GM12878 (cell line): ENCODE results near the gene ITIH6. TPM values are rescaled to one million over a fixed set of nuclear protein-coding genes. Genes with fewer than 3 reads are reported as not detected.
A peak's percentile ranks its signal among the peaks of the same experiment; 100 is the strongest.

Experiments used
- ATAC-seq: fragments of 200-7000 bp; cut with Tn5 transposase; 3 replicates; pipeline ENCODE4 v1.9.1; 2020; ENCODE audit warnings: mild to moderate bottlenecking, moderate library complexity
- BruUV-seq: library from RNA; stranded (reverse); fragments of 400-500 nt; replicated peaks from 2 replicates; lab custom pipeline; 2021; lab: Mats Ljungman, UMichigan
- CTCF ChIA-PET: fragments of 300-600 bp; sonication (Branson Sonifier 250); formaldehyde crosslinking; extraction: SDS; loops from one replicate; lab custom pipeline; 2021; ENCODE audit warnings: inconsistent platforms; lab: Yijun Ruan, JAX
- POLR2A ChIA-PET: fragments of 350-600 bp; formaldehyde crosslinking; extraction: SDS; loops from one replicate; lab custom pipeline; 2021; ENCODE audit warnings: inconsistent platforms; lab: Charles Lee
- RAD21 ChIA-PET: fragments of 300-600 bp; sonication (Branson Sonifier 250); formaldehyde crosslinking; loops from one replicate; lab custom pipeline; 2023; ENCODE audit warnings: antibody characterized with exemption; ENCODE audit not compliant: unreplicated experiment; lab: Charles Lee
- SMC1A ChIA-PET: fragments of 300-600 bp; sonication (Branson Sonifier 250); formaldehyde crosslinking; loops from one replicate; lab custom pipeline; 2023; ENCODE audit not compliant: unreplicated experiment, uncharacterized antibody; lab: Charles Lee
- DNase-seq: peaks from one replicate; pipeline ENCODE4 v3.0.0-alpha.2; 2011; ENCODE audit warnings: low read depth, low spot score
- FAIRE-seq: peaks from 3 replicates; lab custom pipeline; 2011; peaks lifted over from hg19 to GRCh38; lab: Jason Lieb, UNC
- H2AFZ ChIP-seq: 2 replicates; pipeline ENCODE4 v1.6.0; 2011; ENCODE audit warnings: low read depth, low read length, control low read depth; ENCODE audit not compliant: control insufficient read depth
- H3K27ac ChIP-seq: 2 replicates; pipeline ENCODE4 v1.5.1; 2011; ENCODE audit warnings: control low read depth; ENCODE audit not compliant: control insufficient read depth, insufficient read depth
- H3K27me3 ChIP-seq, 2 experiments: replicated peaks in 1 of 2; 2 replicates each; pipeline versions ENCODE4 v1.6.0 to v1.6.1; 2011; ENCODE audit warnings: low read length in 1 of 2; ENCODE audit not compliant: control insufficient read depth in 2 of 2, insufficient read depth in 2 of 2
- H3K36me3 ChIP-seq, 2 experiments: 2 replicates each; pipeline ENCODE4 v1.5.1; 2011; ENCODE audit warnings: low read length in 1 of 2; ENCODE audit not compliant: control insufficient read depth in 2 of 2, insufficient read depth in 2 of 2
- H3K4me1 ChIP-seq: 2 replicates; pipeline ENCODE4 v1.6.1; 2011; ENCODE audit warnings: mild to moderate bottlenecking, low read length, moderate library complexity, mixed read lengths; ENCODE audit not compliant: control insufficient read depth, insufficient read depth
- H3K4me2 ChIP-seq: 2 replicates; pipeline ENCODE4 v1.6.0; 2011; ENCODE audit warnings: control low read depth; ENCODE audit not compliant: control insufficient read depth, insufficient read depth
- H3K4me3 ChIP-seq: fragments of 200-600 bp; sonication (generic); 2 replicates; pipeline ENCODE4 v1.5.1; 2016
- H3K79me2 ChIP-seq: 2 replicates; pipeline ENCODE4 v1.6.0; 2011; ENCODE audit warnings: low read length; ENCODE audit not compliant: control insufficient read depth, insufficient read depth
- H3K9ac ChIP-seq: 2 replicates; pipeline ENCODE4 v1.8.0; 2011; ENCODE audit warnings: low read length, control low read depth, mixed read lengths; ENCODE audit not compliant: control insufficient read depth, insufficient read depth
- H3K9me3 ChIP-seq: replicated peaks from 3 replicates; pipeline ENCODE4 v1.5.1; 2011; ENCODE audit warnings: mild to moderate bottlenecking, low read length; ENCODE audit not compliant: control insufficient read depth, insufficient read depth
- H4K20me1 ChIP-seq: 2 replicates; pipeline ENCODE4 v1.6.0; 2011; ENCODE audit not compliant: control insufficient read depth, insufficient read depth
- CHD1 ChIP-seq: IDR thresholded peaks from 2 replicates; pipeline ENCODE4 v1.6.1; 2012; ENCODE audit warnings: low read depth, low read length, improper control_type of control experiment
- POLR2AphosphoS5 ChIP-seq: IDR thresholded peaks from 2 replicates; pipeline ENCODE4 v1.6.1; 2011; ENCODE audit warnings: mild to moderate bottlenecking, low read length, inconsistent platforms
- RAD21 ChIP-seq: IDR thresholded peaks from 2 replicates; pipeline ENCODE4 v1.6.1; 2011; ENCODE audit warnings: mild to moderate bottlenecking, low read depth, low read length, moderate library complexity; ENCODE audit not compliant: insufficient read depth
- SIN3A ChIP-seq: IDR thresholded peaks from 2 replicates; pipeline ENCODE4 v1.6.1; 2012; ENCODE audit warnings: low read depth, low read length, improper control_type of control experiment
- SMC3 ChIP-seq: IDR thresholded peaks from 2 replicates; pipeline ENCODE4 v1.6.1; 2011; ENCODE audit warnings: low read length, improper control_type of control experiment, borderline replicate concordance
- WGBS: methylation state at CpG from one replicate; pipeline ENCODE4 v1.1.6; 2016; ENCODE audit warnings: low lambda C conversion rate; ENCODE audit not compliant: insufficient replicate concordance, insufficient coverage; ENCODE audit errors: missing lambda C conversion rate; 5-methylcytosine and 5-hydroxymethylcytosine counted together
- in situ Hi-C: fragments of 300-500 bp; cut with MboI; formaldehyde crosslinking; loops from 9 replicates; pipeline ENCODE4 v1.14.3; 2018; ENCODE audit warnings: mixed read lengths
- intact Hi-C: fragments of 100-400 bp; cut with micrococcal nuclease; formaldehyde crosslinking; loops from one replicate; pipeline ENCODE4 v1.14.2; 2022; ENCODE audit not compliant: unreplicated experiment
- polyA plus RNA-seq, 11 experiments: library from polyadenylated mRNA; depleted of rRNA in 4 of 11; unstranded in 6 of 11; stranded (reverse) in 5 of 11; fragments of >200 nt; fragmentation: Nextera tagmentation in 4 of 11; fragmentation: Illumina TruSeq in 1 of 11; extraction: Ambion mirVana in 4 of 11; extraction: Trizol in 1 of 11; gene quantifications; 1 replicate in 1 of 11; 2 replicates in 10 of 11; pipeline versions ENCODE4 v1.2.1 to v1.2.3, GENCODE V29; 2011 to 2016; ENCODE audit warnings: inconsistent platforms in 2 of 11, missing spikeins in 2 of 11, low read depth in 1 of 11
- total RNA-seq, 4 experiments: library from RNA; depleted of rRNA in 3 of 4; stranded (reverse); fragments of >200 nt in 3 of 4; fragmentation: Illumina TruSeq in 1 of 4; extraction: Trizol in 1 of 4; gene quantifications; 2 replicates each; pipeline versions ENCODE4 v1.2.1 to v1.2.3, GENCODE V29; 2013 to 2021
- TF ChIP-seq, protein P1 (sequence below), 3 experiments: IDR thresholded peaks in 2 of 3; conservative IDR thresholded peaks in 1 of 3; 2 replicates each; pipeline ENCODE4 v1.5.1; 2011; ENCODE audit warnings: low read depth in 3 of 3, low read length in 3 of 3, mild to moderate bottlenecking in 3 of 3, control low read depth in 2 of 3, moderate library complexity in 2 of 3, inconsistent platforms in 1 of 3, mixed read lengths in 1 of 3; ENCODE audit not compliant: control insufficient read depth in 2 of 3, insufficient read depth in 1 of 3; ENCODE audit errors: extremely low read depth in 1 of 3

ITIH6 gene
- total and polyA plus RNA-seq, 10 of the 15 experiments (the other 5 are each of a cell fraction or from before 2014, with no cell fraction given), result not detected

- no peaks in the 10 kb centered on the region for H3K79me2 ChIP-seq
- whole genome bisulfite sequencing, result 34% methylated on average over 7 of the region's 9 CpGs
- no peak overlapping the region for H3K27ac ChIP-seq
- no peak overlapping the region for H3K4me3 ChIP-seq
- ChIA-PET RAD21 (no interaction called here), POLR2A (no interaction called here), SMC1A (no interaction called here), CTCF (no interaction called here)
- no peak for TF ChIP-seq SIN3A
- TF ChIP-seq CHD1, result no peak
- BruUV-seq, result no TSS peak
- H3K27me3 ChIP-seq, result no peaks in the 10 kb centered on the region; a peak in 1 of 4 replicates
- DNase-seq, result no peak
- in situ Hi-C loops, result no loop called here
- FAIRE-seq, result no peak
- H3K36me3 ChIP-seq, result no peaks in the 10 kb centered on the region
- H3K9ac ChIP-seq, result no peak overlapping the region
- ATAC-seq, result no peak
- no peak overlapping the region for H2AFZ ChIP-seq
- no peak overlapping the region for H3K4me2 ChIP-seq
- H4K20me1 ChIP-seq, result no peaks in the 10 kb centered on the region
- H3K9me3 ChIP-seq, result no peaks in the 10 kb centered on the region
- intact Hi-C loops, result no loop called here
- H3K4me1 ChIP-seq, result no peaks in the 10 kb centered on the region
Measured at GRCh38 chrX:54788446-54788845, 9.6 kb downstream of the ITIH6 start.

GRCh38 chrX:54786967-54787366, 11.1 kb downstream of the ITIH6 start:
- H3K4me3 ChIP-seq, result no peak overlapping the region
- no peak overlapping the region for H3K4me2 ChIP-seq
- no peak overlapping the region for H3K27ac ChIP-seq
- ATAC-seq (peak; percentile 89), FAIRE-seq (peak; percentile 13), DNase-seq (no peak)
- H3K36me3 ChIP-seq, result no peaks in the 10 kb centered on the region
- H2AFZ ChIP-seq, result no peak overlapping the region
- BruUV-seq, result no TSS peak
- TF ChIP-seq, protein P1, sequence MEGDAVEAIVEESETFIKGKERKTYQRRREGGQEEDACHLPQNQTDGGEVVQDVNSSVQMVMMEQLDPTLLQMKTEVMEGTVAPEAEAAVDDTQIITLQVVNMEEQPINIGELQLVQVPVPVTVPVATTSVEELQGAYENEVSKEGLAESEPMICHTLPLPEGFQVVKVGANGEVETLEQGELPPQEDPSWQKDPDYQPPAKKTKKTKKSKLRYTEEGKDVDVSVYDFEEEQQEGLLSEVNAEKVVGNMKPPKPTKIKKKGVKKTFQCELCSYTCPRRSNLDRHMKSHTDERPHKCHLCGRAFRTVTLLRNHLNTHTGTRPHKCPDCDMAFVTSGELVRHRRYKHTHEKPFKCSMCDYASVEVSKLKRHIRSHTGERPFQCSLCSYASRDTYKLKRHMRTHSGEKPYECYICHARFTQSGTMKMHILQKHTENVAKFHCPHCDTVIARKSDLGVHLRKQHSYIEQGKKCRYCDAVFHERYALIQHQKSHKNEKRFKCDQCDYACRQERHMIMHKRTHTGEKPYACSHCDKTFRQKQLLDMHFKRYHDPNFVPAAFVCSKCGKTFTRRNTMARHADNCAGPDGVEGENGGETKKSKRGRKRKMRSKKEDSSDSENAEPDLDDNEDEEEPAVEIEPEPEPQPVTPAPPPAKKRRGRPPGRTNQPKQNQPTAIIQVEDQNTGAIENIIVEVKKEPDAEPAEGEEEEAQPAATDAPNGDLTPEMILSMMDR (IDR thresholded peaks at IDR 0.05 in 2 of 3, conservative IDR thresholded peaks at IDR 0.05 in 1 of 3; ENCODE audit: control insufficient read depth in 2 of 3, extremely low read depth in 1 of 3, insufficient read depth in 1 of 3, low read depth in 3 of 3, low read length in 3 of 3), result peak; percentile 20 to 42 (median 33); a peak in 3 of 6 replicates
- TF ChIP-seq SMC3 (peak; percentile 41; the same call in 1 of the 2 replicates), RAD21 (peak; percentile 43), POLR2AphosphoS5 (no peak)
- SMC1A ChIA-PET, result interaction anchor here (0.6 to 1.0 kb wide), 3 partner anchors 147 to 1477 kb away, joined by 3 to 4 read pairs (median 3); no protein-coding TSS in a partner anchor
- in situ Hi-C loops (no loop called here), intact Hi-C loops (loop anchor here (1.0 kb wide), 1 partner anchor 147 kb away; no protein-coding TSS in a partner anchor)
- WGBS, result 57% methylated on average over 2 of the region's 2 CpGs
- CTCF ChIA-PET, result interaction anchor here (0.6 to 2.3 kb wide), 9 partner anchors 10 to 1475 kb away, joined by 3 to 18 read pairs (median 3); no protein-coding TSS in a partner anchor
- RAD21 ChIA-PET, result interaction anchor here (0.6 to 1.0 kb wide), 4 partner anchors 9 to 744 kb away, joined by 3 to 9 read pairs (median 3); no protein-coding TSS in a partner anchor
- H3K79me2 ChIP-seq, result no peaks in the 10 kb centered on the region
- H4K20me1 ChIP-seq, result no peaks in the 10 kb centered on the region
- no peaks in the 10 kb centered on the region; a peak in 1 of 4 replicates for H3K27me3 ChIP-seq
- H3K9ac ChIP-seq, result no peak overlapping the region
- POLR2A ChIA-PET, result no interaction called here
- no peaks in the 10 kb centered on the region for H3K4me1 ChIP-seq
- H3K9me3 ChIP-seq, result no peaks in the 10 kb centered on the region
